Stimulated activated CD4-positive, alpha-beta T cell treated with anti-CD3 and anti-CD28 coated beads, Interleukin-4, amount 100 ng/mL, for 1 hour (primary cell): ENCODE data around the gene COX10.
"Not testable (repeated sequence)": the region's sequence is repeated elsewhere in the genome, so short reads cannot be mapped to it uniquely, and the experiment has no call there.

Experiments
- DNase-seq: peaks from one replicate; pipeline ENCODE4 v3.0.0-alpha.2; 2020

Gene COX10

GRCh38 chr17:14186443-14186842 lies 117.1 kb downstream of the COX10 start:
- DNase-seq: not testable (repeated sequence)

DNA sequence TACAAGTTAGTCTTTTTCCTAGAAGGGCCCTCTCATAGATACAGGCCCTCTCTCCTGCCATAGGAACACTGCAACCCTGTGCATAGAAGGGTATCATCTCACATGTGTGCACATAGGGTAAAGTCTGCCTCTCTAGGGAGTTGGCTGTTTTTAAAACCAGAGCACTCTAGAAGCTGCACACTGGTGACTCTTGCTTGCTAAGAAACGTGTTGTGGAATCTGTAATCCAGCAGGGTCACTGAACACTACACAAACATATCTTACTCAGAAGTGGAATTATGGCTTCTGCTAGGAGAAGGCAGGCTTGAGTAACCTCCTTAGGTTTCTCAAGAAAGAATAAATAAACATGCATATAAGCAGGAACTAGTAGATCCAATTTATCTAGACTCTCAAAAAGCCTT lies 121.5 kb downstream of the COX10 start:
- not testable (repeated sequence) for DNase-seq

DNA sequence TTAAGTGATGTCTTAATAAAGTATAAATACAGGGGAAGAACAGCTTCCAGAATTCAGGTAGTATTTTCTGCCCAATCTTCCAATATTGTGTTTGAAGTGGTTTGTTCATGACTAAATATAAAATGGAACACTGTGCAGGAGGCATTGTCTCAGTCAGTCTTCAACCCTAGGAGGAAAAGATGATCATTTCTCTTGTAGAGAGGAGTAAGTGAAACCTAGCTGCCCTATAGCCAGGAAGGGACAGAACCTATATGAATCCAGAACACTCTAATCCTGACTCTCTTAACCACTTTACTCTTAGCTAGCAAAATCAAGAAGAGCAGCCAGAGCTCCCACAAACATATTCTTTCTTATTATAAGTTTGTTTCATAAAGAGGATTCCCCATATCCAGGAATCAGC lies 122.2 kb downstream of the COX10 start:
- not testable (repeated sequence) for DNase-seq

GRCh38 chr17:14192039-14192438 lies 122.7 kb downstream of the COX10 start:
- not testable (repeated sequence) for DNase-seq

- not testable (repeated sequence) for DNase-seq
These were observed 123.5 kb downstream of the COX10 start for GRCh38 chr17:14192636-14193344.

DNA sequence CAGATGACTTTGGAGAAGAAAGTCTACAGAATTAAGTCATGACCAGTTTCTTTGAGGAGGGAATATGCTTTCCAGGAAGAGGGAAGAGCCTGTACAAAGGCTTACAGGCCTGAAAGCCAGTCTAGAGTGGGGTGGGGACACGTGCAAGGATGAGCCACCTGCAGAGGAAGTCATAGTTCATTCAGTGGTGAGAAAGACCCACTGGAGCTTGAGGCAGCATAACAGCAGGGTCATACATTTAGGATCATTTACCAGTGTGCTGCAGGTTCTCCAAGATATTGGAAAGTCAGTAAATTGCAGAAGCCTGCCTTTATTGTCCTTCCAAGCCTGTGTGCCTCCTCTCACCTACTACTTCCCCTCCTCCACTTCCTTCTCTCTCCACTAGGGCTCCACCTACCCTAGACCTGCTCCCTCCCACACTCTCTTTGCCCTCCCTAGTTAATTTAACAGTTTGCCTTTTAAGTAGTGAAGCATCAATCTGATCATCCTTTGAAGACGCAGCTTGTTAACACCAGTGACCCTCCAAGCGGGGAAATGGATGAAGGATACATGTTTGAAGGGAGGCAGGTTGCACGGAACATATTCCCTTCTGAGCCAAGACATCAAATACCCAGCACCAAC lies 127.2 kb downstream of the COX10 start:
- no peak for DNase-seq

GRCh38 chr17:14197057-14197456 lies 127.8 kb downstream of the COX10 start:
- DNase-seq: no peak

- peak; percentile 55 for DNase-seq
These were observed 128.3 kb downstream of the COX10 start for GRCh38 chr17:14197586-14197985.

DNA sequence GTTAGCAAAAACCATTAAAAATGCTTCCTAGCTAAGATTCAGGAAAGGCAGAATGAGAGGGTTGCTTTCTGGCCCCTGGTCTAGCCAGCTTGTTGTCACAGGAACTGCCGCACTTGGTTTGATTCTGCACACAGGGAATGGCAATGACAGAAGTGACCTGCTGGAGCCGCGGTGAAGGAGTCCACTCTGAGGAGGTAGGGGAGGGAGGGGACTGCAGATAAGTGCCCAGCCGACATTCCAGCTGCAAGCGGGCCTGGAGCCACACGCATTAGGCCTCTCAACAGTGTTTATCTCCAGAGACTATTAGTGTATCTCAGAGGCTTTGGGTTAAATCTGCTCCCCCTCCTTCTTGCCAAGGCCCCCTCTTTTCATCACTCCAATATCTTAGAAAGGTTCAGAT lies 128.7 kb downstream of the COX10 start:
- no peak for DNase-seq

- DNase-seq: no peak
These were observed 129.3 kb downstream of the COX10 start for GRCh38 chr17:14198575-14198974.

DNA sequence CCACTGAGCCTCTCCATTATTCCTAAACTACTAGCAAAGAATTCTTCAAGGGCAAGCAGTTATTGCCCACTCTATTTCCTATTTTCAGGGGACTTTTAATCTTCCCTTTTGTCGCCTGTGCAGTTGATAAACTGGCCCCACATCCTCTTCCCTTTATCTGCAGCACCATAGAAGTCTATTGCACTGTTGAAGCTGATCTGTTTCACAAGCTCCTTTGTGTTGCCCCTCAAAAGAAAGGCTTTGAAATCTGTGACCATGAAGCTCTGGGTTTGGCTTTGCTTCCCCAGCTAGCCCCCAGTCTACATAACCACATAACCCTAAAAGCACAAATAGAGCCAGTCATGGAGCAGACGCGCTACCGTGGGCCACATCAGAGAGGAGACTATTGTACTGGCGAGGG lies 130.3 kb downstream of the COX10 start:
- no peak for DNase-seq

DNA sequence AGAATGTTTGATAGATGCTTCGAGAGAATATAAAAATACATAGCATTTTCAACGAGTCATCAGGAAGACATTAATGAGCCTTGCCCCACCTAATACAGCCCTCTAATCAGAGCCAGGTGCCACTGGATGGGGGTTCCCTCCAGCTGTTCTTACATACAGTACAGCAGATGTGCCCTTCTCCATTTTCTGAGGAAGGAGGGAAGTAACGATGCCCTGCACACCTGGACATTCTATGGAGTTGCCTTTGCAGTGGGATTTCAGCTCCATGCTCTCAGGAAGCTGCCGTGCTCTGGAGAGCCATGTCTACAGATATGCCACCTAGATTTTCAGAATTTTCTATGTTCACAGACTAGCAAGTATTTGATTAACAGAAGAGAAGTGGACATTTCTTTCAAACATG lies 131.1 kb downstream of the COX10 start:
- no peak for DNase-seq

DNA sequence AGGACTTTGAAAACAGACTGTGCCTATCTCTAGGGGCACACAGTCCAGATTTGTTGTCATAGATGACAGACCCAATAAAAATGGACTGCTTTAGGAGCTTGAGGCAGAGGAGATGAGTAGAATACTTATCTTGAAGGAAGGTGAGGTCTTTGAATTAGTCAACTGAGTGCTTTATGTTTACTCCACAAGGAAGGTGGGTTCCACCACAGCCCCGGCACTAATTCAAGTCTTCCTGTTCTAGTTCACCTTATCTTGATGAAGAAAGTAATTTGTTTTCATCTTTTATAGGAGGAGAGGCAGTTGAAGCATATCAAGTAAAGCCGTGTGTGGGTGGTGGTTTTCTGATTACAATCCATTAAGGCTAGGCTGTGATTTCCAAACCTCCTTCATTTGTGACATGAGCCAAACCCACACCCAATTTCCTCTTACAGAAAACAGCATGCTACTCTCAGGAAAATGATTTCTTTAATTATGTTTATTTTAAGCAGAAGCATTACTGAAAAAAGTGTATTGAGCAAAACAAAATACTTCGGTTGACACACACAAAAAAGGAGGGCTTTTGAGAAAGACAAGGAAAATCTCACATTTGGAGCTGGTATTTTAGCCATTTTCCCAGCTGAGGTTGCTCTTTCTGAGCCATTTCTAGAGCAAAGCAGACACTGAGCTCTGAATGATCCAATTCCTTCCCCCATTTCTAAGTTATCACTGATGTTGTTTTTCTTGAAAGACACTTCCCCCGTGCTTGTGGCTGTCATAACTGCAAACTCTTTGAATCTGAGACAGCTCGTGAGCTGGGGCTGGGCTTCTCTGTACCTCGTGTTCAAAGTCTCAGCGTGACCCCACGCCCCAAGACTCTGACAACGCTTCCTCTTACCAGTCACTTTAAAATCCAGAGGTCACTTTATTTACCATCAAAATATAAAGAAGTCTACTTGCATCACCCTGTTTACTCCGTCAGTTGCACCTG lies 132.0 kb downstream of the COX10 start:
- peak; percentile 42 for DNase-seq

GRCh38 chr17:14201988-14202380 lies 132.7 kb downstream of the COX10 start:
- no peak for DNase-seq

GRCh38 chr17:14202388-14203166 lies 133.3 kb downstream of the COX10 start:
- DNase-seq: no peak

GRCh38 chr17:14203388-14203787 lies 134.1 kb downstream of the COX10 start:
- no peak for DNase-seq

DNA sequence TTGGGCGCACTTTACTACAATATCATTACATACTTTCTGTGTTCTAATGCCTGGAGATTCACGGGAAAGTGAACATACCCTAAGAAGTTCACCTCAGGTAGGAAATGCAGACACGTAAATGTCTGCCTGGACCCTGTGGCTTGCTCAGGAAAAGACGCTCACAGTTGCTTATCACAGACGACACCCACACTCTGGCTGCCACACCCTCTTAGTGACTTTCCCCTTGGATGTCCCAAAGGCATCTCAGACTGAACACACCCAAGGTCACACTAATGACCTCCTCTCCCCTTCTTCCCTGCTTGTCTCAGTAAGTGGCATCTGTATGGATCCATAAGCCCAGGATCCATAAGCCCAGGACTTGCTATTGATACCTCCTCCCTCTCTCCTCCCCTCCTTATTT lies 134.8 kb downstream of the COX10 start:
- DNase-seq: no peak

- DNase-seq: no peak
These were observed 135.2 kb downstream of the COX10 start for GRCh38 chr17:14204546-14204945.

DNA sequence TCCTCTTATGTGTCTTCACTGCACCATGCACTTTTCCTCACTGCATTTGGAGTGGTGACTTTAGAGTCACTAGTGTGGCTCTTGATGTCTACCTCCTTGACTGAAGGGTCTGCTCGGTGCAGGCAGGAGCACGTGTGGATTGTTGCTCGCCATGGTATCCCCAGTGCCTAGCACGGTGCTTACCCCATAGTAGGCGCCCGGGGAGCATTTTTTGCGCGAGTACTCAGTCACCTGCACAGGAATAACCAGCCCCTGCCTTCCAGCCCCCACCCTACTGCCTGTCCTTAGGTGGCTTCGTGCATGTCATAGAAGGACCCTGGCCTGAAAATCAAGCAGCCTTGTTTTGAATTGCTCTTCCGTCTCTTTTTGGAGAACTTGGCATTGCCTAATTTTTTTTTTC lies 136.1 kb downstream of the COX10 start:
- no peak for DNase-seq

- peak; percentile 61 for DNase-seq
These were observed 136.7 kb downstream of the COX10 start for GRCh38 chr17:14205992-14206461.

GRCh38 chr17:14206891-14207290 lies 137.6 kb downstream of the COX10 start:
- DNase-seq: no peak

GRCh38 chr17:14207791-14208190 lies 138.5 kb downstream of the COX10 start:
- DNase-seq: no peak

DNA sequence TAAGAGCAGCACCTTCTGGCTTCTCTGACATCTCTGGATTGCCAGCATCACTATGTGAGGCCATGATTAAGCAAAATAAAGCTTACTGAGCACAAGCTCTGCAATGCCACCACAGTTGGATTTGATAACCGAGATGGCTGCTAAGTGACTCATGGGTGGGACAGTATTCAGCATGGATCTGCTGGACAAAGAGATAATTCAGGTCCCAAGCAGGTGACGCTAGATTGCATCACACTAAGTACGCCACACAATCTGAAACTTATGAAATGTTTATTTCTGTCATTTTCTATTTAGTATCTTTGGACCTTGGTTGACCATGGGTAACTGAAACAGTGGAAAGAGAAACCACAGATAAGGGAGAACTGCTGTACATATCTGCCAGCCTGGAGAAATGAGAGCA lies 139.9 kb downstream of the COX10 start:
- no peak for DNase-seq
